Mesenchymal stem cell (in vitro differentiated cells and primary cell): Measurements from ENCODE around the gene MALSU1.

ENCODE experiments used
- DNase-seq: peaks from one replicate; pipeline ENCODE4 v3.0.0-alpha.2; 2013
- H2AFZ ChIP-seq: one replicate; pipeline ENCODE4 v1.6.1; 2013; ENCODE audit warnings: low read depth, mild to moderate bottlenecking, control low read depth, inconsistent platforms, low read length, moderate library complexity
- H2AK5ac ChIP-seq: 2 replicates; pipeline ENCODE4 v1.6.1; 2013; ENCODE audit warnings: low read length, moderate library complexity, mild to moderate bottlenecking, inconsistent platforms; ENCODE audit not compliant: severe bottlenecking
- H2BK120ac ChIP-seq: one replicate; pipeline ENCODE4 v1.6.1; 2013; ENCODE audit warnings: low read depth, mild to moderate bottlenecking, inconsistent platforms, low read length, moderate library complexity
- H2BK12ac ChIP-seq, 2 experiments: one replicate each; pipeline ENCODE4 v1.6.1; 2013; ENCODE audit warnings: inconsistent platforms in 2 of 2, low read length in 2 of 2, mild to moderate bottlenecking in 2 of 2, moderate library complexity in 2 of 2, control low read depth in 1 of 2
- H2BK15ac ChIP-seq: one replicate; pipeline ENCODE4 v1.6.1; 2013; ENCODE audit warnings: mild to moderate bottlenecking, low read depth, inconsistent platforms; ENCODE audit not compliant: poor library complexity, severe bottlenecking
- H2BK5ac ChIP-seq: 2 replicates; pipeline ENCODE4 v1.6.1; 2013; ENCODE audit warnings: low read depth, mild to moderate bottlenecking, low read length, control low read depth, inconsistent platforms; ENCODE audit not compliant: poor library complexity, severe bottlenecking
- H3K14ac ChIP-seq, 2 experiments: one replicate each; pipeline ENCODE4 v1.6.1; 2013; ENCODE audit warnings: inconsistent platforms in 2 of 2, low read length in 2 of 2, control low read depth in 1 of 2, mild to moderate bottlenecking in 1 of 2, moderate library complexity in 1 of 2
- H3K18ac ChIP-seq, 2 experiments: one replicate each; pipeline ENCODE4 v1.6.1; 2013; ENCODE audit warnings: inconsistent platforms in 2 of 2, low read length in 2 of 2, control low read depth in 1 of 2, low read depth in 1 of 2, mild to moderate bottlenecking in 1 of 2
- H3K23ac ChIP-seq, 2 experiments: one replicate each; pipeline ENCODE4 v1.6.1; 2013; ENCODE audit warnings: inconsistent platforms in 2 of 2, low read length in 2 of 2, mild to moderate bottlenecking in 2 of 2, moderate library complexity in 2 of 2, control low read depth in 1 of 2
- H3K27ac ChIP-seq: 2 replicates; pipeline ENCODE4 v1.5.1; 2013; ENCODE audit warnings: mild to moderate bottlenecking, moderate library complexity, low read length, control low read depth, inconsistent platforms; ENCODE audit not compliant: poor library complexity, severe bottlenecking
- H3K27me3 ChIP-seq, 2 experiments: 2 replicates each; pipeline versions ENCODE4 v1.6.1 to v1.7.0; 2013; ENCODE audit warnings: low read length in 2 of 2, mild to moderate bottlenecking in 2 of 2, moderate library complexity in 2 of 2, control low read depth in 1 of 2, inconsistent platforms in 1 of 2; ENCODE audit not compliant: control insufficient read depth in 1 of 2, insufficient read depth in 1 of 2
- H3K36me3 ChIP-seq, 2 experiments: 2 replicates each; pipeline versions ENCODE4 v1.6.1 to v1.7.0; 2013; ENCODE audit warnings: low read length in 2 of 2, control low read depth in 1 of 2, inconsistent platforms in 1 of 2, low read depth in 1 of 2, mild to moderate bottlenecking in 1 of 2; ENCODE audit not compliant: insufficient read depth in 2 of 2, control insufficient read depth in 1 of 2
- H3K4ac ChIP-seq, 2 experiments: one replicate each; pipeline ENCODE4 v1.6.1; 2013; ENCODE audit warnings: inconsistent platforms in 2 of 2, low read length in 2 of 2, mild to moderate bottlenecking in 2 of 2, moderate library complexity in 2 of 2, control low read depth in 1 of 2, low read depth in 1 of 2
- H3K4me1 ChIP-seq: 2 replicates; pipeline ENCODE4 v1.6.1; 2013; ENCODE audit warnings: low read depth, low read length, control low read depth; ENCODE audit not compliant: control insufficient read depth, insufficient read depth
- H3K4me2 ChIP-seq: 2 replicates; pipeline ENCODE4 v1.6.1; 2013; ENCODE audit warnings: low read length, mild to moderate bottlenecking, inconsistent platforms; ENCODE audit not compliant: poor library complexity, severe bottlenecking
- H3K4me3 ChIP-seq, 2 experiments: 2 replicates each; pipeline versions ENCODE4 v1.5.1 to v1.7.0; 2013; ENCODE audit warnings: low read length in 2 of 2, mild to moderate bottlenecking in 2 of 2, control low read depth in 1 of 2, low read depth in 1 of 2; ENCODE audit not compliant: insufficient read depth in 1 of 2
- H3K79me1 ChIP-seq: replicated peaks from 2 replicates; pipeline ENCODE4 v1.6.1; 2013; ENCODE audit warnings: mild to moderate bottlenecking, control low read depth, low read length, inconsistent platforms; ENCODE audit not compliant: poor library complexity, severe bottlenecking
- H3K9ac ChIP-seq: 2 replicates; pipeline ENCODE4 v1.7.0; 2013; ENCODE audit warnings: mild to moderate bottlenecking, low read length, moderate library complexity
- H3K9me3 ChIP-seq: 2 replicates; pipeline ENCODE4 v1.7.0; 2013; ENCODE audit warnings: mild to moderate bottlenecking, low read length; ENCODE audit not compliant: control insufficient read depth
- H4K8ac ChIP-seq: one replicate; pipeline ENCODE4 v1.6.1; 2013; ENCODE audit warnings: inconsistent platforms, mild to moderate bottlenecking, low read length, moderate library complexity
- H4K91ac ChIP-seq: one replicate; pipeline ENCODE4 v1.6.1; 2013; ENCODE audit warnings: mild to moderate bottlenecking, low read length, inconsistent platforms
- WGBS: methylation state at CpG from one replicate; pipeline ENCODE4 v1.1.7; 2013; ENCODE audit warnings: mixed read lengths; 5-methylcytosine and 5-hydroxymethylcytosine counted together

MALSU1 gene

DNA sequence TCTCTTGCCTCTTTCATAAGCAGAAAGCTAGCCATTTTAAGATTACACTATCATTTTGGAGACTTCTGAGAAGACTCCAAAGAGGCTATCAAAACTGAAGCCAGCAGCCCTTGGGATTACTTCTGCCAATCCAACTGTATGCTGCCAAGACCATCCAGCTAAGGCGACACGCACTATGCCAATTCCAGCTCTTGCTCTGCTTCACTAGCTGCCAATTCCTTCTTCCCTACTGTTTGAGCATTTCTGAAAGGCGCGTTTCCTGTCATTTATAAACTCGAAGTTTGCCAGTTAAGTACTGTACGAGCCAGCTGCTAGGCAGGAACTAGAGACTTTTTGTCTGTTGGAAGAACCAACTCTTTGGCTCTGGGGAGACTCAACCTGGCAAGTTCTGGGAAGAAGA is 36.5 kb downstream of the MALSU1 start:
- H3K36me3 ChIP-seq, result peaks cover 6 to 11% of the 10 kb centered on the region in 2 experiments
- no peak overlapping the region for H2BK120ac ChIP-seq
- H3K27me3 ChIP-seq, result no peaks in the 10 kb centered on the region
- peaks cover 12% of the 10 kb centered on the region for H3K4me1 ChIP-seq
- no peak overlapping the region for H3K4me2 ChIP-seq
- no peak overlapping the region for H2BK12ac ChIP-seq
- peaks cover 14% of the 10 kb centered on the region for H3K79me1 ChIP-seq
- peaks cover 8% of the 10 kb centered on the region for H3K9me3 ChIP-seq
- no peak overlapping the region for H2AFZ ChIP-seq
- 95% methylated on average over 6 of the region's 6 CpGs for WGBS
- peak overlapping the region in 1 of 2 experiments; percentile 61 for H3K18ac ChIP-seq
- H3K9ac ChIP-seq, result no peak overlapping the region
- DNase-seq, result no peak
- H2BK15ac ChIP-seq, result no peak overlapping the region
- H2BK5ac ChIP-seq, result no peak overlapping the region
- peak overlapping the region; percentile 9 for H2AK5ac ChIP-seq
- H3K23ac ChIP-seq, result no peak overlapping the region
- no peak overlapping the region for H3K4me3 ChIP-seq
- H3K14ac ChIP-seq, result no peak overlapping the region
- no peak overlapping the region for H4K8ac ChIP-seq
- no peak overlapping the region for H3K4ac ChIP-seq
- H3K27ac ChIP-seq, result peak overlapping the region; percentile 87
- no peak overlapping the region for H4K91ac ChIP-seq

DNA sequence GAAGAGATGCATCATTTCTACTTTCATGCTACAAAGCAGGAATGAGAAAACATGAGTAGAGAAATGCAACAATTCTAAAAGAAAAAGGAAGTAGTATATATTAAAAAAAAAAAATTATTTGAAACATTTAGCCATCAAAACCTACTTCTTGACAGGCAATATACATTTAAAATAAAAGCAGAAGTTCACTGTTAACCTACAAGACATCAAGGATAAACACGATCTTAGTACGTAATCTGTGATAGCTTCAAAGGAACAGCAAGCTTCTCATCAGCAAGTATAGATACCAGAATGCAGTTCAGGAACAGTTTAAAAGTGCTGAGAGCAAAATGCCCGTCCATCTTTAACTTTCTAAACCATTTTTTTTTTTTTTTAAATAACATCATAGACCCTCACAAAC is 36.9 kb downstream of the MALSU1 start:
- Histone ChIP-seq H2BK15ac (no peak overlapping the region), H3K4me3 (no peak overlapping the region), H2AFZ (no peak overlapping the region), H3K4me1 (peaks cover 12% of the 10 kb centered on the region), H3K4ac (no peak overlapping the region), H2BK12ac (no peak overlapping the region), H3K4me2 (no peak overlapping the region), H3K14ac (no peak overlapping the region), H3K27me3 (no peaks in the 10 kb centered on the region), H4K91ac (no peak overlapping the region), H3K23ac (no peak overlapping the region), H3K9me3 (peaks cover 8% of the 10 kb centered on the region), H4K8ac (no peak overlapping the region), H2BK5ac (no peak overlapping the region), H3K79me1 (peaks cover 14% of the 10 kb centered on the region), H2AK5ac (no peak overlapping the region), H3K18ac (no peak overlapping the region), H3K36me3 (peaks cover 6 to 11% of the 10 kb centered on the region in 2 experiments), H3K9ac (no peak overlapping the region), H2BK120ac (no peak overlapping the region), H3K27ac (peak overlapping the region; percentile 87)
- 97% methylated on average over 3 of the region's 3 CpGs for WGBS
- DNase-seq, result no peak

DNA sequence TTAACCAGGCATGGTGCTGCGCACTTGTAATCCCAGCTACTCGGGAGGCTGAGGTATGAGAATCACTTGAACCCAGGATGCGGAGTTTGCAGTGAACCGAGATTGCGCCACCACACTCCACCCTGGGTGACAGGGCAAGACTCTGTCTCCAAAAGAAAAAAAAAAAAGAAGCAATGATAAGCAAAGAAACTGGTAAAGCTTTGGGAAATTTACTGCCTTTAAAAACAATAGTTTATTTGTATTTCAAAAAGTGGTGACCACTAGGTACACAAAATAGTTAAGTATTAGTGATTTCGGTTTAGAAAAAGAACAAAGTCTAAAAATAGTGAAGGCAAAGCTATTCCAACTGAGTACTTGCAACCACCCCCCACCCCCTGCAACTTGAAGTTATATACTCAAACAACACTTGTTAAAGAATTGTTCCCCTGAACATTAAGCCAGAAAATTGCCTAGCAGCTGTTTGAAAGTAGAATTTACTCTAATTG is 37.7 kb downstream of the MALSU1 start:
- Histone ChIP-seq H2BK5ac (no peak overlapping the region), H3K4me2 (no peak overlapping the region), H3K79me1 (peaks cover 15% of the 10 kb centered on the region), H3K23ac (no peak overlapping the region), H2BK15ac (no peak overlapping the region), H2AFZ (no peak overlapping the region), H2BK120ac (no peak overlapping the region), H2BK12ac (no peak overlapping the region), H3K9me3 (peaks cover 8% of the 10 kb centered on the region), H3K4me3 (no peak overlapping the region), H3K36me3 (peaks cover 9 to 11% of the 10 kb centered on the region in 2 experiments), H3K18ac (no peak overlapping the region), H3K9ac (no peak overlapping the region), H3K4ac (no peak overlapping the region), H3K14ac (no peak overlapping the region), H4K91ac (no peak overlapping the region), H3K4me1 (peaks cover 12% of the 10 kb centered on the region), H3K27me3 (no peaks in the 10 kb centered on the region), H4K8ac (no peak overlapping the region), H2AK5ac (no peak overlapping the region), H3K27ac (peak overlapping the region; percentile 54)
- WGBS, result 95% methylated on average over 5 of the region's 6 CpGs
- DNase-seq, result no peak

DNA sequence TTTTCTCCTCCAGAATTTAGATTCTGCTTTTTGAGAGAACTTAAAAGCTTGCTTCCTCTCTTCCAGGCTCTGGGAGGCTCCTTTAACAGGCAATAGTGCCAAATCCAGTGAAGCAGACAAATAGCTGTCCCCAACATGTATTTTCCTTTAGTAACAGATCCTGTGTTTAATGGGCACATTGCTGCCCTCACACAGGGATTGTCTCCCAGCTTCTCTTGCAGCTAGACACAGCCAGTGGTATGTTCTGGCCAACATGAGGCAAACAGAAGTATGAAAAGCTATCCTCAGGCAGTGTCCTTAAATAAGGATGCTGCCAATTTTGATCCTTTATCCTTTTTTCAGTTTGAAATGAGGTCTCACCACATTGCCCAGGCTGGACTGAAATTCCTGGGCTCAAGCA is 38.2 kb downstream of the MALSU1 start:
- Histone ChIP-seq H3K23ac (no peak overlapping the region), H4K91ac (no peak overlapping the region), H2BK120ac (no peak overlapping the region), H3K4ac (no peak overlapping the region), H3K4me2 (no peak overlapping the region), H3K9me3 (peaks cover 8% of the 10 kb centered on the region), H2BK15ac (no peak overlapping the region), H2BK12ac (no peak overlapping the region), H3K27ac (no peak overlapping the region), H3K36me3 (peaks cover 9 to 11% of the 10 kb centered on the region in 2 experiments), H3K9ac (no peak overlapping the region), H2AK5ac (peak overlapping the region; percentile 65), H2AFZ (no peak overlapping the region), H3K4me3 (no peak overlapping the region), H3K14ac (no peak overlapping the region), H4K8ac (no peak overlapping the region), H3K18ac (peak overlapping the region in 1 of 2 experiments; percentile 11), H3K4me1 (peaks cover 12% of the 10 kb centered on the region), H2BK5ac (no peak overlapping the region), H3K79me1 (peaks cover 16% of the 10 kb centered on the region), H3K27me3 (no peaks in the 10 kb centered on the region)
- DNase-seq, result no peak
